HL-60 (cell line): ENCODE data around the gene COPS8.

ENCODE experiments used
- DNase-seq, 2 experiments: peaks; one replicate each; pipeline ENCODE4 v3.0.0-alpha.2; 2010 to 2020; ENCODE audit warnings: low read depth in 1 of 2, low spot score in 1 of 2
- H3K27ac ChIP-seq: fragments of 250-450 bp; sonication (Bioruptor Pico); replicated peaks from 2 replicates; pipeline ENCODE4 v1.5.1; 2020; ENCODE audit warnings: mild to moderate bottlenecking, moderate library complexity
- H3K27me3 ChIP-seq: fragments of 250-450 bp; sonication (Bioruptor Pico); 2 replicates; pipeline ENCODE4 v1.5.1; 2021; ENCODE audit warnings: mild to moderate bottlenecking, moderate library complexity; ENCODE audit not compliant: insufficient read depth, poor library complexity, severe bottlenecking
- H3K4me3 ChIP-seq: replicated peaks from 2 replicates; pipeline ENCODE4 v1.5.1; 2011; ENCODE audit warnings: mild to moderate bottlenecking, control low read depth, low read length; ENCODE audit not compliant: insufficient read depth
- GABPA ChIP-seq: IDR thresholded peaks from 2 replicates; pipeline ENCODE4 v1.6.1; 2012; ENCODE audit warnings: low read depth
- POLR2AphosphoS5 ChIP-seq: IDR thresholded peaks from 2 replicates; pipeline ENCODE4 v1.6.1; 2012; ENCODE audit warnings: low read depth
- SPI1 ChIP-seq: IDR thresholded peaks from 2 replicates; pipeline ENCODE4 v1.6.1; 2012; ENCODE audit warnings: low read depth, mild to moderate bottlenecking, borderline replicate concordance
- TF ChIP-seq, protein P1 (sequence below): IDR thresholded peaks from one replicate; pipeline ENCODE4 v1.5.1; 2011; ENCODE audit warnings: low read length, control low read depth, inconsistent platforms; ENCODE audit not compliant: insufficient read depth
- TF ChIP-seq, protein P2 (sequence below): IDR thresholded peaks from 2 replicates; pipeline ENCODE4 v1.6.1; 2012; ENCODE audit warnings: low read depth; ENCODE audit not compliant: insufficient replicate concordance

The COPS8 gene

DNA sequence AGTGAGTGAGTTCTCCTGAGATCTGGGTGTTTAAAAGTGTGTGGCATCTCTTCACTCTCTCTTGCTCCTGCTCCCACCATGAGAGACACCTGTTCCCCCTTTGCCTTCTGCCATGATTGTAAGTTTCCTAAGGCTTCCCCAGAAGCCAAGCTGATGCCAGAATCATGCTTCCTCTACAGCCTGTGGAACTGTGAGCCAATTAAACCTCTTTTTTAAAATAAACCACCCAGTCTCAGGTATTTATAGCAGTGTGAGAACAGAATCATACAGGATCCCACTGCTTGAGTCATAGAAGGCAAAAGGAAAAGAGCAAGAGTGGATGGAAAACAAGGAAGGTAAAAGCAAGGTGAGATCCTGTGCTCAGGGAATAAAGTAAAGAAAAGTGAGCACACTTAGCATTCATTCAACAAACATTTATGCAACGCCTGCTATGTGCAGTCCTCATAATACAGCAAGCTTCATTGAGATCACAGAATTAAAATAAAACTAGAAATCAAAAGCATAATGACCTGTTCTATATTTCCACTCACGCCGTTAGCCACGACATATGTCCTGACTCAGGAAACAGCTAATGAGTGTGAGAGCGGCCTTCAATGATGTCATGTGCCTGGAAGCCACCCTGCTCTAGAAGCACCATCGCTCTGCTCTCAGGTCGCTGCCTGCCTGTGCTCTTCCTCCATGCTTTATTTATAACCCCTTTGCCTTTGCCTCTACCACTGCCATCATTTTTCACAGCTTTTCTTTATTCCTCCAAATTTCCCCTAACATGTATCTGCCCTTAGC, 11.3 kb upstream of the COPS8 start:
- Histone ChIP-seq H3K27me3 (no peaks in the 10 kb centered on the region), H3K27ac (no peak overlapping the region), H3K4me3 (no peak overlapping the region)
- TF ChIP-seq POLR2AphosphoS5 (no peak), SPI1 (no peak), GABPA (no peak)
- TF ChIP-seq, protein P1, sequence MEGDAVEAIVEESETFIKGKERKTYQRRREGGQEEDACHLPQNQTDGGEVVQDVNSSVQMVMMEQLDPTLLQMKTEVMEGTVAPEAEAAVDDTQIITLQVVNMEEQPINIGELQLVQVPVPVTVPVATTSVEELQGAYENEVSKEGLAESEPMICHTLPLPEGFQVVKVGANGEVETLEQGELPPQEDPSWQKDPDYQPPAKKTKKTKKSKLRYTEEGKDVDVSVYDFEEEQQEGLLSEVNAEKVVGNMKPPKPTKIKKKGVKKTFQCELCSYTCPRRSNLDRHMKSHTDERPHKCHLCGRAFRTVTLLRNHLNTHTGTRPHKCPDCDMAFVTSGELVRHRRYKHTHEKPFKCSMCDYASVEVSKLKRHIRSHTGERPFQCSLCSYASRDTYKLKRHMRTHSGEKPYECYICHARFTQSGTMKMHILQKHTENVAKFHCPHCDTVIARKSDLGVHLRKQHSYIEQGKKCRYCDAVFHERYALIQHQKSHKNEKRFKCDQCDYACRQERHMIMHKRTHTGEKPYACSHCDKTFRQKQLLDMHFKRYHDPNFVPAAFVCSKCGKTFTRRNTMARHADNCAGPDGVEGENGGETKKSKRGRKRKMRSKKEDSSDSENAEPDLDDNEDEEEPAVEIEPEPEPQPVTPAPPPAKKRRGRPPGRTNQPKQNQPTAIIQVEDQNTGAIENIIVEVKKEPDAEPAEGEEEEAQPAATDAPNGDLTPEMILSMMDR: no peak
- TF ChIP-seq, protein P2, sequence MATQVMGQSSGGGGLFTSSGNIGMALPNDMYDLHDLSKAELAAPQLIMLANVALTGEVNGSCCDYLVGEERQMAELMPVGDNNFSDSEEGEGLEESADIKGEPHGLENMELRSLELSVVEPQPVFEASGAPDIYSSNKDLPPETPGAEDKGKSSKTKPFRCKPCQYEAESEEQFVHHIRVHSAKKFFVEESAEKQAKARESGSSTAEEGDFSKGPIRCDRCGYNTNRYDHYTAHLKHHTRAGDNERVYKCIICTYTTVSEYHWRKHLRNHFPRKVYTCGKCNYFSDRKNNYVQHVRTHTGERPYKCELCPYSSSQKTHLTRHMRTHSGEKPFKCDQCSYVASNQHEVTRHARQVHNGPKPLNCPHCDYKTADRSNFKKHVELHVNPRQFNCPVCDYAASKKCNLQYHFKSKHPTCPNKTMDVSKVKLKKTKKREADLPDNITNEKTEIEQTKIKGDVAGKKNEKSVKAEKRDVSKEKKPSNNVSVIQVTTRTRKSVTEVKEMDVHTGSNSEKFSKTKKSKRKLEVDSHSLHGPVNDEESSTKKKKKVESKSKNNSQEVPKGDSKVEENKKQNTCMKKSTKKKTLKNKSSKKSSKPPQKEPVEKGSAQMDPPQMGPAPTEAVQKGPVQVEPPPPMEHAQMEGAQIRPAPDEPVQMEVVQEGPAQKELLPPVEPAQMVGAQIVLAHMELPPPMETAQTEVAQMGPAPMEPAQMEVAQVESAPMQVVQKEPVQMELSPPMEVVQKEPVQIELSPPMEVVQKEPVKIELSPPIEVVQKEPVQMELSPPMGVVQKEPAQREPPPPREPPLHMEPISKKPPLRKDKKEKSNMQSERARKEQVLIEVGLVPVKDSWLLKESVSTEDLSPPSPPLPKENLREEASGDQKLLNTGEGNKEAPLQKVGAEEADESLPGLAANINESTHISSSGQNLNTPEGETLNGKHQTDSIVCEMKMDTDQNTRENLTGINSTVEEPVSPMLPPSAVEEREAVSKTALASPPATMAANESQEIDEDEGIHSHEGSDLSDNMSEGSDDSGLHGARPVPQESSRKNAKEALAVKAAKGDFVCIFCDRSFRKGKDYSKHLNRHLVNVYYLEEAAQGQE: no peak
- no peak for DNase-seq

DNA sequence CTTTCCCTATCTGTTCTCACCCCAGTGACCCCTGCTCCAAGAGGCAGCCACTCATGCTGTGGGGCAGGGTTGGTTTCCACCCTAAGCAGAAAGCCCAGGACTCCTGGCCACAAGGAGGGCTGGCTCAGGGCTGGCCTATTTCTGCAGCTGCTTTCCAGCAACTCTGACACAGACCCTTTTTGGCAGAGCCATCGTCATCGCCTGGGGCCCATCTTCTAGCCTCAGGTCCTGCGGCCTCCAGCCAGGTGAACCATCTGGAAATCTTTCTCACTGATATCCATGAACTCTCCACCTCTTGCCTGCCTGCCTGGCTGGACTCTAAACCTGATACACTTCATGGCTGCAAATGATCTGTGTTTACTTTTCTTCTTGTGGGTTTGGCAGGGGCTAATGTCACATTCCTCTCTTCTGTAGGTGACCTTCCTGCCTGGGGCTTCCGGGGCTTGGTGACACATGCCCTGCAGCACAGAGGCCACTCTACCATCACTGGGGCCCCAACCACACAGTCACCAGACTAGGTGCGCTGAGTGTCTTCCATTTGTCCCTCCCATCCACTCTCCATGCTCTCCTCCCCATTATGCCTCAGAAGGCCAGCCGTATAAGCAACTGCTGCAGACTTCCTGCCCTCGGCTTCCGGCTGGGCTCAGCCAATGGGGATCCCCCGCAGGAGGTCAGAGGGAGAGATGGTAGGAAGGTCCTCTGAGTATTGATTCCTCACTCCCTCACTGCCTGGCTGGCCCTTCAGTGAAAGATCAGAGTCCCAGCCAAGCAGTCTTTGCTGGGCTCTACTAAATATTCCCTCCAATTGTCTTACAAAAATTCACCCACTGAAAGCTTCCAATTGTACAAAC, 9.7 kb upstream of the COPS8 start:
- TF ChIP-seq, protein P2: no peak
- TF ChIP-seq, protein P1: no peak
- no peak for TF ChIP-seq SPI1
- TF ChIP-seq GABPA: no peak
- no peak for TF ChIP-seq POLR2AphosphoS5
- no peak for DNase-seq
- no peak overlapping the region for H3K4me3 ChIP-seq
- H3K27me3 ChIP-seq: no peaks in the 10 kb centered on the region
- H3K27ac ChIP-seq: no peak overlapping the region

DNA sequence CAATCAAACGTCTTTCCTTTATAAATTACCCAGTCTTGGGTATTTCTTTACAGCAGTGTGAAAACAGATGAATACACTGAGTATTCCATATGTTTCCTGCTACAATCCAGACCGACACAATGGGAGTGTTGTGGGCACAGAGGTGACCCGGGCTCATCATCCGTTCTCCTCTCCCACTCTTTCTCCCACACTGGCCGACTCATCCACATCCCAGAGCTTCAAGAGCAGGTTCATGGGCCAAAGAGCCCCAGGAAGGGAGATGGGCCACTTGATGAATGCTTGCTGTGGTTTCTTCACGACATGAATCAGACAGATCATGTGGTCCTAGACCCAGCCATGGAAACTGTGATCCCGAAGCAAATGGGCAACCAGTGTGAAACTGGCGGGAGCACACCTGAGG, 4.1 kb upstream of the COPS8 start:
- Histone ChIP-seq H3K27me3 (no peaks in the 10 kb centered on the region), H3K27ac (no peak overlapping the region), H3K4me3 (no peak overlapping the region)
- TF ChIP-seq, protein P1: no peak
- TF ChIP-seq, protein P2: no peak
- no peak for TF ChIP-seq POLR2AphosphoS5
- no peak for TF ChIP-seq SPI1
- TF ChIP-seq GABPA: no peak
- no peak for DNase-seq
